ENCODE data around the gene ITGA5.

GRCh38 chr12:54447917-54448316 is 28.9 kb upstream of the ITGA5 start:
- TF ChIP-seq CTCF (IDR thresholded peaks at IDR 0.05) (no peak), ZFX (IDR thresholded peaks at IDR 0.05; ENCODE audit: borderline replicate concordance) (no peak)
